OCI-LY7 (cell line): ENCODE measurements around the gene ZDHHC5. TPM values are rescaled to one million over a fixed set of nuclear protein-coding genes. Genes with fewer than 3 reads are reported as not detected.

Experiments
- BruUV-seq: library from RNA; stranded (reverse); fragments of 400-500 nt; replicated peaks from 2 replicates; lab custom pipeline; 2021; lab: Mats Ljungman, UMichigan
- CTCF ChIA-PET: fragments of 300-600 bp; sonication (Branson Sonifier 250); formaldehyde crosslinking; loops from one replicate; lab custom pipeline; 2022; ENCODE audit warnings: antibody characterized with exemption; ENCODE audit not compliant: unreplicated experiment; lab: Charles Lee
- POLR2A ChIA-PET: fragments of 300-600 bp; sonication (Branson Sonifier 250); formaldehyde crosslinking; loops from one replicate; lab custom pipeline; 2022; ENCODE audit warnings: antibody characterized with exemption; lab: Charles Lee
- DNase-seq: peaks from one replicate; pipeline ENCODE4 v3.0.0-alpha.2; 2015; ENCODE audit warnings: low spot score
- H2AFZ ChIP-seq: fragments of 200-600 bp; sonication (generic), shearing (Covaris generic); 2 replicates; pipeline ENCODE4 v1.6.1; 2014; ENCODE audit warnings: mild to moderate bottlenecking, antibody characterized with exemption, low read length, moderate library complexity
- H3K27ac ChIP-seq: fragments of 200-600 bp; sonication (generic); 2 replicates; pipeline ENCODE4 v1.5.1; 2014; ENCODE audit warnings: mixed run types, low read depth, mild to moderate bottlenecking, moderate library complexity, low read length, inconsistent platforms; ENCODE audit not compliant: poor library complexity, severe bottlenecking
- H3K36me3 ChIP-seq: fragments of 200-600 bp; sonication (generic); 2 replicates; pipeline ENCODE4 v1.6.1; 2014; ENCODE audit warnings: mild to moderate bottlenecking, antibody characterized with exemption, low read length, moderate library complexity, mixed read lengths; ENCODE audit not compliant: insufficient read depth
- H3K4me1 ChIP-seq: fragments of 200-600 bp; sonication (generic); 2 replicates; pipeline ENCODE4 v1.5.1; 2014; ENCODE audit warnings: mild to moderate bottlenecking, low read length; ENCODE audit not compliant: insufficient read depth, poor library complexity, severe bottlenecking
- H3K4me2 ChIP-seq: fragments of 200-600 bp; sonication (generic); 2 replicates; pipeline ENCODE4 v1.6.1; 2014; ENCODE audit warnings: mild to moderate bottlenecking, low read length
- H3K4me3 ChIP-seq: fragments of 200-600 bp; sonication (generic); 2 replicates; pipeline ENCODE4 v1.5.1; 2014; ENCODE audit warnings: mild to moderate bottlenecking, low read depth, low read length; ENCODE audit not compliant: poor library complexity, severe bottlenecking
- H3K79me2 ChIP-seq: fragments of 200-600 bp; sonication (generic); 2 replicates; pipeline ENCODE4 v1.6.1; 2016; ENCODE audit warnings: low read depth, mild to moderate bottlenecking, low read length, moderate library complexity, mixed read lengths; ENCODE audit not compliant: insufficient read depth
- H3K9me2 ChIP-seq: fragments of 200-600 bp; sonication (generic); 2 replicates; pipeline ENCODE4 v1.6.1; 2016; ENCODE audit warnings: mild to moderate bottlenecking, low read length, mixed read lengths; ENCODE audit not compliant: insufficient read depth
- H3K9me3 ChIP-seq: fragments of 200-600 bp; sonication (generic); 2 replicates; pipeline ENCODE4 v1.6.1; 2014; ENCODE audit warnings: mild to moderate bottlenecking, mixed run types, low read length, mixed read lengths
- H4K20me1 ChIP-seq: fragments of 200-600 bp; sonication (generic); 2 replicates; pipeline ENCODE4 v1.6.1; 2014; ENCODE audit warnings: mild to moderate bottlenecking, antibody characterized with exemption, low read length, moderate library complexity, mixed read lengths; ENCODE audit not compliant: insufficient read depth
- CTCF ChIP-seq: fragments of 200-600 bp; sonication (generic); conservative IDR thresholded peaks from 2 replicates; pipeline ENCODE4 v1.5.1; 2014; ENCODE audit warnings: mild to moderate bottlenecking, antibody characterized with exemption, low read length, moderate library complexity, mixed read lengths
- EZH2phosphoT487 ChIP-seq: fragments of 200-600 bp; sonication (generic); IDR thresholded peaks from 2 replicates; pipeline ENCODE4 v1.6.1; 2018; ENCODE audit warnings: low read depth, borderline replicate concordance, mild to moderate bottlenecking, mixed run types, antibody characterized with exemption, low read length, moderate library complexity, mixed read lengths
- intact Hi-C: fragments of 100-400 bp; cut with micrococcal nuclease; formaldehyde crosslinking; loops from one replicate; pipeline ENCODE4 v1.10.0; 2022; ENCODE audit not compliant: unreplicated experiment
- microRNA-seq: library from miRNA; unstranded; fragments of <30 nt; microRNA quantifications from one replicate; pipeline ENCODE4 v1.2.0, GENCODE V29; 2022; ENCODE audit warnings: borderline replicate concordance
- small RNA-seq: library from RNA; depleted of rRNA; stranded (forward); fragments of <200 nt; gene quantifications from one replicate; pipeline ENCODE3, GENCODE V24; 2014
- total RNA-seq, 2 experiments: library from RNA; depleted of rRNA in 1 of 2; stranded (reverse); fragments of >200 nt in 1 of 2; shearing (Covaris generic) in 1 of 2; gene quantifications; 2 replicates each; pipeline ENCODE4 v1.2.3, GENCODE V29; 2014 to 2022

Gene ZDHHC5
- total RNA-seq, 2 experiments from 2014 or later, result 27.5 to 57.4 TPM

DNA sequence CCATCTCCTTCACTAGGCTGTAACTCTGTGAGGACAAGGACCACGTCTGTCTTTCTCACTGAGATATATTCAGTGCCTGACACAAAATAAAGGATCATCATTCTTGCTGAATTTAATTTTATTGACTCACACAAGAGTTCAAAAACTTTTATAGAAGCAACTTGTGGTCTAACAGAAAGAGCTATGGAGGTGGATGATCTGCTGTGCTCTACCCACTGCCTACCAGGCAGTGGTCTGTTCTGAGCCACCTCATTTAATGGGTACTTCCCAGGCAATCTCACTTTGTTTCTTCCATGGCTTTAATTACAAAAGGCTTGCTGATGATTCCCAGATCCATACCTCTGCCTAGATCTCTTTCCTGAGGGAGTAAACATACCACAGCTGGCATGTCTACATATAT is 79.0 kb downstream of the ZDHHC5 start:
- no peak for TF ChIP-seq EZH2phosphoT487
- no peak for TF ChIP-seq CTCF
- H3K36me3 ChIP-seq, result peaks cover 60% of the 10 kb centered on the region
- H3K4me3 ChIP-seq, result no peak overlapping the region
- no peak for DNase-seq
- H3K79me2 ChIP-seq, result peaks cover 18% of the 10 kb centered on the region
- no TSS peak for BruUV-seq
- H2AFZ ChIP-seq, result no peak overlapping the region
- CTCF ChIA-PET, result no interaction called here
- H3K9me2 ChIP-seq, result no peaks in the 10 kb centered on the region
- POLR2A ChIA-PET, result interaction anchor here (0.6 kb wide), 2 partner anchors 24 to 41 kb away, joined by 4 read pairs; no protein-coding TSS in a partner anchor
- intact Hi-C loops, result loop anchor here (10.0 kb wide), 1 partner anchor 778 kb away; no protein-coding TSS in a partner anchor
- H3K4me2 ChIP-seq, result no peak overlapping the region
- no peak overlapping the region for H3K27ac ChIP-seq
- peaks cover 6% of the 10 kb centered on the region; the same call in 1 of the 2 replicates for H4K20me1 ChIP-seq
- H3K9me3 ChIP-seq, result no peaks in the 10 kb centered on the region
- H3K4me1 ChIP-seq, result peaks cover 11% of the 10 kb centered on the region

Small RNA genes within 50 kb of the gene (microRNA-seq; reads per million reads assigned to microRNA genes)
- gene MIR130A, result 12.1 reads per million, percentile 17 among the genes with 10 or more reads in this experiment

Small RNA genes within 50 kb of the gene (small RNA-seq; reads per million reads assigned to genes)
- gene MIR130A, result not detected
- gene TMX2-CTNND1, result not detected

Other genes starting within 250 kb of the ZDHHC5 start
- 38.4 and 41.3 TPM in 2 replicates for gene SLC43A3, start 241.0 kb upstream of the ZDHHC5 start, total RNA-seq (2014; rRNA removed; shearing (Covaris generic))
- gene SLC43A3, start 241.0 kb upstream of the ZDHHC5 start, total RNA-seq (2022), result 55.5 and 62.1 TPM in 2 replicates
- 0.25 and 0.41 TPM in 2 replicates for gene RTN4RL2, start 207.6 kb upstream of the ZDHHC5 start, total RNA-seq (2014; rRNA removed; shearing (Covaris generic))
- 2.3 and 4.2 TPM in 2 replicates for gene RTN4RL2, start 207.6 kb upstream of the ZDHHC5 start, total RNA-seq (2022)
- gene SLC43A1, start 152.4 kb upstream of the ZDHHC5 start, total RNA-seq (2014; rRNA removed; shearing (Covaris generic)), result 47.1 and 61.1 TPM in 2 replicates
- 78.6 and 87.0 TPM in 2 replicates for gene SLC43A1, start 152.4 kb upstream of the ZDHHC5 start, total RNA-seq (2022)
- 163 and 195 TPM in 2 replicates for gene TIMM10, start 137.4 kb upstream of the ZDHHC5 start, total RNA-seq (2014; rRNA removed; shearing (Covaris generic))
- 204 and 258 TPM in 2 replicates for gene TIMM10, start 137.4 kb upstream of the ZDHHC5 start, total RNA-seq (2022)
- not detected in 2 replicates for gene SMTNL1, start 130.5 kb upstream of the ZDHHC5 start, total RNA-seq (2014; rRNA removed; shearing (Covaris generic))
- not detected in 2 replicates for gene SMTNL1, start 130.5 kb upstream of the ZDHHC5 start, total RNA-seq (2022)
- 64.7 and 68.9 TPM in 2 replicates for gene UBE2L6, start 100.4 kb upstream of the ZDHHC5 start, total RNA-seq (2014; rRNA removed; shearing (Covaris generic))
- gene UBE2L6, start 100.4 kb upstream of the ZDHHC5 start, total RNA-seq (2022), result 51.7 and 56.1 TPM in 2 replicates
- gene SERPING1, start 70.4 kb upstream of the ZDHHC5 start, total RNA-seq (2014; rRNA removed; shearing (Covaris generic)), result not detected in 2 replicates
- gene SERPING1, start 70.4 kb upstream of the ZDHHC5 start, total RNA-seq (2022), result not detected in 2 replicates
- gene YPEL4, start 18.2 kb upstream of the ZDHHC5 start, total RNA-seq (2014; rRNA removed; shearing (Covaris generic)), result 0.54 and 0.85 TPM in 2 replicates
- 0.52 and 0.55 TPM in 2 replicates for gene YPEL4, start 18.2 kb upstream of the ZDHHC5 start, total RNA-seq (2022)
- gene CLP1, start 10.4 kb upstream of the ZDHHC5 start, total RNA-seq (2014; rRNA removed; shearing (Covaris generic)), result 18.3 and 18.5 TPM in 2 replicates
- gene CLP1, start 10.4 kb upstream of the ZDHHC5 start, total RNA-seq (2022), result 18.1 and 20.8 TPM in 2 replicates
- gene MED19, start 44.1 kb downstream of the ZDHHC5 start, total RNA-seq (2014; rRNA removed; shearing (Covaris generic)), result 11.9 and 17.5 TPM in 2 replicates
- 11.1 and 12.6 TPM in 2 replicates for gene MED19, start 44.1 kb downstream of the ZDHHC5 start, total RNA-seq (2022)
- gene TMX2, start 44.5 kb downstream of the ZDHHC5 start, total RNA-seq (2014; rRNA removed; shearing (Covaris generic)), result 53.3 and 54.9 TPM in 2 replicates
- gene TMX2, start 44.5 kb downstream of the ZDHHC5 start, total RNA-seq (2022), result 60.2 and 66.9 TPM in 2 replicates
- 181 and 229 TPM in 2 replicates for gene SELENOH, start 73.4 kb downstream of the ZDHHC5 start, total RNA-seq (2014; rRNA removed; shearing (Covaris generic))
- 144 and 169 TPM in 2 replicates for gene SELENOH, start 73.4 kb downstream of the ZDHHC5 start, total RNA-seq (2022)
- gene BTBD18, start 83.7 kb downstream of the ZDHHC5 start, total RNA-seq (2014; rRNA removed; shearing (Covaris generic)), result not detected in 2 replicates
- not detected in 2 replicates for gene BTBD18, start 83.7 kb downstream of the ZDHHC5 start, total RNA-seq (2022)
- gene CTNND1, start 93.7 kb downstream of the ZDHHC5 start, total RNA-seq (2014; rRNA removed; shearing (Covaris generic)), result 5.1 and 6.7 TPM in 2 replicates
- 5.3 and 9.0 TPM in 2 replicates for gene CTNND1, start 93.7 kb downstream of the ZDHHC5 start, total RNA-seq (2022)